SU-DHL-6 (cell line): ENCODE results near the gene MYOC.
"Not testable (repeated sequence)": the region's sequence is repeated elsewhere in the genome, so short reads cannot be mapped to it uniquely, and the experiment has no call there.

Experiments used
- H2AFZ ChIP-seq: fragments of 200-600 bp; sonication (generic); 2 replicates; pipeline ENCODE4 v1.6.1; 2014; ENCODE audit warnings: low read depth, mild to moderate bottlenecking, moderate library complexity, mixed read lengths, antibody characterized with exemption, low read length; ENCODE audit not compliant: severe bottlenecking
- H3F3A ChIP-seq: fragments of 200-600 bp; shearing (Covaris generic); 2 replicates; pipeline ENCODE4 v1.6.0; 2016; ENCODE audit warnings: antibody characterized with exemption, mild to moderate bottlenecking; ENCODE audit not compliant: insufficient read depth
- H3K27ac ChIP-seq: fragments of 200-600 bp; sonication (generic); 2 replicates; pipeline ENCODE4 v1.5.1; 2016; ENCODE audit warnings: low read depth, mild to moderate bottlenecking, low read length, moderate library complexity, mixed read lengths
- H3K27me3 ChIP-seq: fragments of 200-600 bp; sonication (generic), shearing (Covaris generic); 2 replicates; pipeline ENCODE4 v1.6.0; 2014; ENCODE audit warnings: mild to moderate bottlenecking, low read length
- H3K36me3 ChIP-seq: fragments of 200-600 bp; sonication (generic); 2 replicates; pipeline ENCODE4 v1.6.1; 2014; ENCODE audit warnings: mild to moderate bottlenecking, low read length, mixed read lengths
- H3K4me2 ChIP-seq: fragments of 300-600, 200-600 bp; shearing (Covaris generic), sonication (generic); 2 replicates; pipeline ENCODE4 v1.6.0; 2014; ENCODE audit warnings: low read length, low read depth, mild to moderate bottlenecking; ENCODE audit not compliant: poor library complexity, severe bottlenecking
- H3K4me3 ChIP-seq: fragments of 200-600 bp; sonication (generic); 2 replicates; pipeline ENCODE4 v1.5.1; 2014; ENCODE audit warnings: antibody characterized with exemption, low read length, mild to moderate bottlenecking, mixed read lengths; ENCODE audit not compliant: insufficient read depth, poor library complexity, severe bottlenecking
- H3K79me2 ChIP-seq: fragments of 200-600 bp; sonication (generic); 2 replicates; pipeline ENCODE4 v1.6.1; 2014; ENCODE audit warnings: mild to moderate bottlenecking, low read length, moderate library complexity; ENCODE audit not compliant: insufficient read depth
- H3K9ac ChIP-seq: fragments of 200-600 bp; sonication (generic); 2 replicates; pipeline ENCODE4 v1.7.0; 2014; ENCODE audit warnings: mild to moderate bottlenecking, low read length
- H3K9me2 ChIP-seq: fragments of 200-600 bp; sonication (generic); replicated peaks from 2 replicates; pipeline ENCODE4 v1.6.1; 2014; ENCODE audit warnings: low read length; ENCODE audit not compliant: insufficient read depth
- H3K9me3 ChIP-seq: fragments of 200-600 bp; sonication (generic); 2 replicates; pipeline ENCODE4 v1.6.1; 2014; ENCODE audit warnings: low read length, mixed read lengths; ENCODE audit not compliant: insufficient read depth
- H4K20me1 ChIP-seq: fragments of 200-600 bp; sonication (generic); 2 replicates; pipeline ENCODE4 v1.6.1; 2014; ENCODE audit warnings: low read depth, mild to moderate bottlenecking, antibody characterized with exemption, low read length, moderate library complexity, mixed read lengths
- CTCF ChIP-seq: fragments of 200-600 bp; sonication (generic); IDR thresholded peaks from one replicate; pipeline ENCODE4 v1.5.1; 2017; ENCODE audit warnings: antibody characterized with exemption, mild to moderate bottlenecking, low read length, moderate library complexity; ENCODE audit not compliant: insufficient read depth, poor library complexity, severe bottlenecking
- EZH2phosphoT487 ChIP-seq: fragments of 200-600 bp; sonication (generic), shearing (Covaris generic); conservative IDR thresholded peaks from 2 replicates; pipeline ENCODE4 v1.6.1; 2018; ENCODE audit warnings: mild to moderate bottlenecking, antibody characterized with exemption, low read length, moderate library complexity, mixed read lengths

The MYOC gene

GRCh38 chr1:171610385-171610784 is 42.1 kb downstream of the MYOC start:
- H2AFZ ChIP-seq, result no peak overlapping the region
- H3K79me2 ChIP-seq, result no peaks in the 10 kb centered on the region
- no peaks in the 10 kb centered on the region for H3K9me3 ChIP-seq
- no peak overlapping the region for H3K4me2 ChIP-seq
- no peaks in the 10 kb centered on the region for H3K27me3 ChIP-seq
- H3F3A ChIP-seq, result no peaks in the 10 kb centered on the region
- no peak overlapping the region for H3K9ac ChIP-seq
- no peak for TF ChIP-seq CTCF
- no peak for TF ChIP-seq EZH2phosphoT487
- no peak overlapping the region for H3K27ac ChIP-seq
- H3K9me2 ChIP-seq, result no peaks in the 10 kb centered on the region
- no peaks in the 10 kb centered on the region for H3K36me3 ChIP-seq
- H3K4me3 ChIP-seq, result no peak overlapping the region
- no peaks in the 10 kb centered on the region for H4K20me1 ChIP-seq

- H3K27me3 ChIP-seq, result no peaks in the 10 kb centered on the region
- H3K9me2 ChIP-seq, result no peaks in the 10 kb centered on the region
- H3K4me2 ChIP-seq, result no peak overlapping the region
- no peaks in the 10 kb centered on the region for H3K9me3 ChIP-seq
- H3K36me3 ChIP-seq, result no peaks in the 10 kb centered on the region
- no peaks in the 10 kb centered on the region for H3F3A ChIP-seq
- H3K79me2 ChIP-seq, result no peaks in the 10 kb centered on the region
- no peak overlapping the region for H3K9ac ChIP-seq
- no peaks in the 10 kb centered on the region for H4K20me1 ChIP-seq
- no peak overlapping the region for H2AFZ ChIP-seq
- no peak for TF ChIP-seq EZH2phosphoT487
- no peak for TF ChIP-seq CTCF
- H3K27ac ChIP-seq, result no peak overlapping the region
- no peak overlapping the region for H3K4me3 ChIP-seq
Observed at GRCh38 chr1:171606402-171606941, 46.0 kb downstream of the MYOC start.

- H2AFZ ChIP-seq, H3K9ac ChIP-seq, H3F3A ChIP-seq, H3K4me3 ChIP-seq, H3K27ac ChIP-seq, H3K9me3 ChIP-seq, H3K9me2 ChIP-seq, H3K36me3 ChIP-seq, H3K27me3 ChIP-seq, H3K79me2 ChIP-seq, H4K20me1 ChIP-seq, H3K4me2 ChIP-seq: not testable (repeated sequence)
Observed at GRCh38 chr1:171603042-171603441, 49.4 kb downstream of the MYOC start.

GRCh38 chr1:171600862-171601261 is 51.6 kb downstream of the MYOC start:
- no peaks in the 10 kb centered on the region for H3K36me3 ChIP-seq

GRCh38 chr1:171600310-171600709 is 52.2 kb downstream of the MYOC start:
- H3K9ac ChIP-seq, H2AFZ ChIP-seq, H3K36me3 ChIP-seq, H3K79me2 ChIP-seq, H3K9me3 ChIP-seq, H3K9me2 ChIP-seq, H4K20me1 ChIP-seq, H3K27me3 ChIP-seq, H3K4me3 ChIP-seq, H3K4me2 ChIP-seq, H3K27ac ChIP-seq: not testable (repeated sequence)
- peaks cover 19% of the 10 kb centered on the region for H3F3A ChIP-seq

More at GRCh38 chr1:171600862-171601261, 51.6 kb downstream of the MYOC start:
- no peak overlapping the region for H3K4me2 ChIP-seq
- H3K9me3 ChIP-seq, result no peaks in the 10 kb centered on the region
- no peak overlapping the region for H3K4me3 ChIP-seq
- H3K79me2 ChIP-seq, result no peaks in the 10 kb centered on the region
- H2AFZ ChIP-seq, result no peak overlapping the region
- TF ChIP-seq CTCF (no peak), EZH2phosphoT487 (no peak)
- H3K9me2 ChIP-seq, result no peaks in the 10 kb centered on the region
- H3F3A ChIP-seq, result peaks cover 14% of the 10 kb centered on the region
- H3K27me3 ChIP-seq, result no peaks in the 10 kb centered on the region
- no peak overlapping the region for H3K9ac ChIP-seq
- no peaks in the 10 kb centered on the region for H4K20me1 ChIP-seq
- no peak overlapping the region for H3K27ac ChIP-seq
